Measurements from ENCODE around the gene RSKR. TPM values are rescaled to one million over a fixed set of nuclear protein-coding genes. Genes with fewer than 3 reads are reported as not detected.

Gene RSKR
- total and polyA plus RNA-seq, 8 donors: 8.4 to 31.6 (median 23.6) TPM

DNA sequence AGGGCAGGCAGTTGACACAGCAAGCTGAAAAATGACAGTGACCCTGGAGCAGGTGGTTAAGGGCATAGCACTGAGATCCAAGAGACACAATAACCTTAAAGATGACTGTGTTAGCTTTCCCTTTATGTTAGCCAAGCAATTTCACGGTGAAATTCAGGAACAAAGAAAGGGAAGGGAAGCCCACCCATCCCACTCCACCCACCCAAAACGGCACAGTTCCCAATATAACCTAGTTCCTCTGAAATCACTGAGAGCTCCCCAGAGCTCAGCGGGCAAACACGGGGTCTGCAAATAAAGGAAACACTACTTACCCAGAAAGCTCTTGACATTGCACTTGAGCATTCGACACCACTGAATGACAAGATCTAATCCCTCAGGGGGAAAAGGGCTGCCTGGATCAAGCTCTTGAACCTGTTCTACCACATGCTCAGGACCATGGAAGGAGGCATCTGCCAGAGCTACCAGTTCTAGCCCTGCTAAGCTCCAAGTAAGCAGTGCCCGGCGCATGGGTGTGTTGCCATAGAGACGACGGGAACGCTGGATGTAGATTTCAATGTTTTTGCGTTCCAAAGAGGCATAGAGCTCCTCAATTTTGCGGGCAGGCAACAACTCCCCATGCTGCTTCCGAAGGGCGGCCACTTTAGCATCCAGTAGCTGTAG lies 20.4 kb upstream of the RSKR start:
- DNase-seq (no peak), ATAC-seq (no peak)
- H3K4me1 ChIP-seq: no peaks in the 10 kb centered on the region
- no peak overlapping the region for H3K27ac ChIP-seq
- intact Hi-C loops (cut with DNase I): no loop called here
- no peaks in the 10 kb centered on the region for H3K9me3 ChIP-seq
- peaks cover 8 to 100% of the 10 kb centered on the region in 2 donors for H3K36me3 ChIP-seq
- TF ChIP-seq, protein P1, sequence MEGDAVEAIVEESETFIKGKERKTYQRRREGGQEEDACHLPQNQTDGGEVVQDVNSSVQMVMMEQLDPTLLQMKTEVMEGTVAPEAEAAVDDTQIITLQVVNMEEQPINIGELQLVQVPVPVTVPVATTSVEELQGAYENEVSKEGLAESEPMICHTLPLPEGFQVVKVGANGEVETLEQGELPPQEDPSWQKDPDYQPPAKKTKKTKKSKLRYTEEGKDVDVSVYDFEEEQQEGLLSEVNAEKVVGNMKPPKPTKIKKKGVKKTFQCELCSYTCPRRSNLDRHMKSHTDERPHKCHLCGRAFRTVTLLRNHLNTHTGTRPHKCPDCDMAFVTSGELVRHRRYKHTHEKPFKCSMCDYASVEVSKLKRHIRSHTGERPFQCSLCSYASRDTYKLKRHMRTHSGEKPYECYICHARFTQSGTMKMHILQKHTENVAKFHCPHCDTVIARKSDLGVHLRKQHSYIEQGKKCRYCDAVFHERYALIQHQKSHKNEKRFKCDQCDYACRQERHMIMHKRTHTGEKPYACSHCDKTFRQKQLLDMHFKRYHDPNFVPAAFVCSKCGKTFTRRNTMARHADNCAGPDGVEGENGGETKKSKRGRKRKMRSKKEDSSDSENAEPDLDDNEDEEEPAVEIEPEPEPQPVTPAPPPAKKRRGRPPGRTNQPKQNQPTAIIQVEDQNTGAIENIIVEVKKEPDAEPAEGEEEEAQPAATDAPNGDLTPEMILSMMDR (IDR thresholded peaks at IDR 0.05): no peak
- H3K4me3 ChIP-seq: no peak overlapping the region
- H3K27me3 ChIP-seq: no peaks in the 10 kb centered on the region

DNA sequence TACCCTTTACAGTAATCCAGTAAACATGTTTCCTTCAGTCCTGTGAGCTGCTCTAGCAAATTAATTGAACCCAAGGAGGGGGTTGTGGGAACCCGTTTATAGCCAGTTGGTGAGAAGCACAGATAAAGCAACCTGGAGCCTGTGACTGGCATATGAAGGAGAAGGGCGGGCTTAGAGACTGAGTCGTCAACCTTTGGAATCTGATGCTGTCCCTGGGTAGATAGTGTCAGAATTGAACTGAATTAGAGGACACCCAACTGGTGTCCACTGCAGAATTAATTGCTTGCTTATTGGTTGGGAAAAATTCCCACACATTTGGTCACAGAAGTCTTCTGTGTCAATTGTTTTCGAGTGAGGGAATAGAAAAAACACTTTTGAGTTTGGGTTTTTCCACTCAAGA lies 12.8 kb upstream of the RSKR start:
- Histone ChIP-seq H3K36me3 (peaks cover 0 to 100% of the 10 kb centered on the region in 2 donors), H3K27me3 (no peaks in the 10 kb centered on the region), H3K4me1 (no peaks in the 10 kb centered on the region), H3K4me3 (no peak overlapping the region), H3K27ac (no peak overlapping the region), H3K9me3 (no peaks in the 10 kb centered on the region)
- DNase-seq: no peak
- no peak for ATAC-seq
- TF ChIP-seq, protein P1 (IDR thresholded peaks at IDR 0.05): no peak
- intact Hi-C loops (cut with DNase I): no loop called here

DNA sequence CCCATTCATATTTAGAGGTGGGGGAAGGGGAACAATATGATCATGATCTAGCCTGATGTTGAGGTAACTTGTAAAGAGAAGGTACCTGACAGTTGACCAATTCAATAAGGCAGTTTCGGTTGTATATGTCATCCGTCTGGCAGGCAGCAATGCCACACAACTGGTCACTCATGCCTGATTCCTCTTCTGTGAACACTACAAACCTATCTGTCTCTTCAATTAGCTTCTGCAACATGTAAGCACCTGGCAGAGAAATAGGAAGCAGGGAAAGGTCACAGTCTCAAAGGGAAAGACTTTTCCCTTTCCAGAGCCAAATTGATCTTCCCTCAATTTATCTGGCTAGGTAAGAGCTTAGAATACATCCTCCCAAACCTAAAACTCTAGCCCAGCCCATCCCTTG lies 10.2 kb upstream of the RSKR start:
- DNase-seq (no peak), ATAC-seq (no peak)
- no peaks in the 10 kb centered on the region for H3K4me1 ChIP-seq
- no peak overlapping the region for H3K27ac ChIP-seq
- no peaks in the 10 kb centered on the region for H3K27me3 ChIP-seq
- intact Hi-C loops (cut with DNase I): no loop called here
- H3K36me3 ChIP-seq: peaks cover 4 to 100% of the 10 kb centered on the region in 2 donors
- no peaks in the 10 kb centered on the region for H3K9me3 ChIP-seq
- TF ChIP-seq, protein P1 (IDR thresholded peaks at IDR 0.05): no peak
- H3K4me3 ChIP-seq: no peak overlapping the region

DNA sequence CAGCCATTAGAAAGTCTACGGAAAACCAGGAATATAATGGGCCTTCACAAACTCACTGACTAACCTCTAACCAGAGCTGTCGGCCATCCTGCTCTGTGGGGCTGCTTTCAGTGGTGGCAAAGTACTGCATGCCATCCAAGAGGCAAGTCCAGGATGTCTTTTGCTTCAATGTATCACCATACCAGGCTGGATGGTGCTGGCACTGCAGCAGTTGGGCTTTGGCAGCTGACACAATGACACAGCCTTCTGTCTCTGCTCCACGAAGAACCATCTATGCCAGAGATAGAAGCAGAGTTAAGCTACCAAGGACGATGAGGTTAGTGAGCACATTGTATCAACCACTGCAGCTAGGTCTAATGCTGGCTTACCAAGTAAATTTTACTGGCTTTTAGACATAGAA lies 9.7 kb upstream of the RSKR start:
- no peaks in the 10 kb centered on the region for H3K4me1 ChIP-seq
- ATAC-seq (no peak), DNase-seq (no peak)
- H3K36me3 ChIP-seq: peaks cover 4 to 100% of the 10 kb centered on the region in 2 donors
- intact Hi-C loops (cut with DNase I): no loop called here
- TF ChIP-seq, protein P1 (IDR thresholded peaks at IDR 0.05): no peak
- no peaks in the 10 kb centered on the region for H3K9me3 ChIP-seq
- no peak overlapping the region for H3K27ac ChIP-seq
- no peak overlapping the region for H3K4me3 ChIP-seq
- H3K27me3 ChIP-seq: no peaks in the 10 kb centered on the region

DNA sequence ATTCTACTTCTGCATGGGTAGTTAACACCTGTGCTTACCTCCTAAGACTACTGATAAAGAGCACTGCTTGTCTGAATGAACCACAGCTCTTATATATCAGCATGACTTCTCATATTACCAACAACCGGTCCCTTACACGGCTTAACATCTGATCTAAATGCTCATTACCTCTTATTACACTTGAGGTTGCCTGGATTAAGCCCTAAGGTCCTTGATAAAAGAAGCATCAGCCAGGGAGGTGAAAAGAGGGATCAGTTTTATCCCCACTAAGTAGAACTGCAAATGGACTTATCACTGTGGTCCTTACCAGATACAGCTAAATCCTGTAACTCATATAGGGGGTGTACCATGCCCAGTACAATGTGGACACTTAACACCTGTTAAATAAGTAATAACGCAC lies 8.2 kb upstream of the RSKR start:
- intact Hi-C loops (cut with DNase I): no loop called here
- Histone ChIP-seq H3K4me1 (no peaks in the 10 kb centered on the region), H3K4me3 (no peak overlapping the region), H3K9me3 (no peaks in the 10 kb centered on the region), H3K27me3 (no peaks in the 10 kb centered on the region), H3K27ac (no peak overlapping the region), H3K36me3 (peaks cover 4 to 100% of the 10 kb centered on the region in 2 donors)
- DNase-seq: no peak
- no peak for ATAC-seq
- TF ChIP-seq, protein P1 (IDR thresholded peaks at IDR 0.05): no peak
